Mucosa of descending colon (tissue), 3 donors: Measurements from ENCODE around the gene KIF3B. TPM values are rescaled to one million over a fixed set of nuclear protein-coding genes. Genes with fewer than 3 reads are reported as not detected.
A peak's percentile ranks its signal among the peaks of the same experiment; 100 is the strongest.

Experiments
- ATAC-seq: fragments of 200-7000 bp; cut with Tn5 transposase; one replicate; pipeline ENCODE4 v1.9.1; 2020; ENCODE audit warnings: mild to moderate bottlenecking, moderate library complexity
- DNase-seq, 3 donors: peaks; one replicate each; pipeline ENCODE4 v3.0.0-alpha.2; 2020
- H3K36me3 ChIP-seq: fragments of 200-600 bp; one replicate; pipeline ENCODE4 v1.8.0; 2021; ENCODE audit warnings: low read depth, mild to moderate bottlenecking
- H3K4me1 ChIP-seq: fragments of 200-600 bp; one replicate; pipeline ENCODE4 v1.8.0; 2021; ENCODE audit warnings: low read depth, mild to moderate bottlenecking
- H3K4me3 ChIP-seq: fragments of 200-600 bp; one replicate; pipeline ENCODE4 v1.8.0; 2021; ENCODE audit warnings: mild to moderate bottlenecking
- H3K9me3 ChIP-seq: fragments of 200-600 bp; one replicate; pipeline ENCODE4 v1.8.0; 2021; ENCODE audit warnings: mild to moderate bottlenecking
- CTCF ChIP-seq: fragments of 200-600 bp; IDR thresholded peaks from one replicate; pipeline ENCODE4 v1.8.0; 2022; ENCODE audit warnings: antibody characterized with exemption, mild to moderate bottlenecking
- intact Hi-C, 2 donors: fragments of 100-400 bp; cut with DNase I in 1 of 2; cut with micrococcal nuclease in 1 of 2; formaldehyde crosslinking; loops; one replicate each; pipeline versions ENCODE4 v1.11.0 to v1.11.1; 2022; cut with DNase I, micrococcal nuclease
- total RNA-seq, 3 donors: library from RNA; stranded (reverse); fragmentation: NEBNext Ultra II Directional in 2 of 3; extraction: Animal tissue kit (Norgen Biotek cat#: 25700) in 2 of 3; gene quantifications; one replicate each; pipeline versions ENCODE4 v1.2.1 to v1.2.4, GENCODE V29; 2021 to 2023
- donor health status: DM: no; HTN: no; CAD: no; lungs with moderate emphysema.
- donor health status: DM: no; HTN: no; CAD: no.
- donor health status: DM: no; HTN: yes; CAD: no.

KIF3B gene
- total RNA-seq, 3 donors from 2014 or later = 39.3 to 54.6 (median 52.0) TPM

- no peaks in the 10 kb centered on the region for H3K4me1 ChIP-seq
- no peaks in the 10 kb centered on the region for H3K36me3 ChIP-seq
- H3K4me3 ChIP-seq = no peak overlapping the region
- DNase-seq = no peak
- peak; percentile 28 for ATAC-seq
- no peak for TF ChIP-seq CTCF
- intact Hi-C loops = no loop called here
- H3K9me3 ChIP-seq = no peaks in the 10 kb centered on the region
These were observed 55.2 kb downstream of the KIF3B start for GRCh38 chr20:32332614-32333013.

- H3K4me1 ChIP-seq = no peaks in the 10 kb centered on the region
- intact Hi-C loops = no loop called here
- H3K36me3 ChIP-seq = no peaks in the 10 kb centered on the region
- H3K9me3 ChIP-seq = no peaks in the 10 kb centered on the region
- TF ChIP-seq CTCF = no peak
- DNase-seq (no peak), ATAC-seq (no peak)
- H3K4me3 ChIP-seq = no peak overlapping the region
These were observed 55.9 kb downstream of the KIF3B start for GRCh38 chr20:32333181-32333987.

GRCh38 chr20:32333988-32334885 lies 56.8 kb downstream of the KIF3B start:
- DNase-seq = peak; percentile 72 to 82 (median 82)
- Histone ChIP-seq H3K36me3 (no peaks in the 10 kb centered on the region), H3K9me3 (no peaks in the 10 kb centered on the region), H3K4me3 (no peak overlapping the region), H3K4me1 (no peaks in the 10 kb centered on the region)
- intact Hi-C loops = no loop called here
- ATAC-seq = peak; percentile 95
- TF ChIP-seq CTCF = no peak

- H3K4me1 ChIP-seq = no peaks in the 10 kb centered on the region
- H3K9me3 ChIP-seq = no peaks in the 10 kb centered on the region
- H3K4me3 ChIP-seq = no peak overlapping the region
- TF ChIP-seq CTCF = no peak
- intact Hi-C loops = no loop called here
- peak in 1 of 3 donors; percentile 27 for DNase-seq
- peak; percentile 31 for ATAC-seq
- H3K36me3 ChIP-seq = no peaks in the 10 kb centered on the region
These were observed 59.5 kb downstream of the KIF3B start for GRCh38 chr20:32336918-32337347.

- H3K36me3 ChIP-seq = no peaks in the 10 kb centered on the region
- H3K4me3 ChIP-seq = no peak overlapping the region
- H3K9me3 ChIP-seq = no peaks in the 10 kb centered on the region
- no peak for ATAC-seq
- TF ChIP-seq CTCF = no peak
- DNase-seq = no peak
- intact Hi-C loops = no loop called here
- no peaks in the 10 kb centered on the region for H3K4me1 ChIP-seq
These were observed 60.6 kb downstream of the KIF3B start for GRCh38 chr20:32337937-32338661.
